GM23338 (cell line): Measurements from ENCODE around the gene DSE. TPM values are rescaled to one million over a fixed set of nuclear protein-coding genes. Genes with fewer than 3 reads are reported as not detected.
A peak's percentile ranks its signal among the peaks of the same experiment; 100 is the strongest.

ENCODE experiments used
- ATAC-seq: fragments of 200-7000 bp; cut with Tn5 transposase; 3 replicates; pipeline ENCODE4 v1.9.1; 2020
- DNase-seq: peaks from one replicate; pipeline ENCODE4 v3.0.0-alpha.2; 2015; ENCODE audit warnings: low spot score
- H2AFZ ChIP-seq: fragments of 200-600 bp; sonication (generic); 2 replicates; pipeline ENCODE4 v1.8.0; 2016; ENCODE audit warnings: antibody characterized with exemption, mild to moderate bottlenecking, moderate library complexity
- H3F3A ChIP-seq: fragments of 200-600 bp; sonication (generic); replicated peaks from 2 replicates; pipeline ENCODE4 v1.8.0; 2017; ENCODE audit warnings: antibody characterized with exemption, mixed run types, low read depth
- H3K27ac ChIP-seq: fragments of 200-600 bp; sonication (generic); 2 replicates; pipeline ENCODE4 v1.6.1; 2016; ENCODE audit warnings: low read depth
- H3K27me3 ChIP-seq: fragments of 200-600 bp; sonication (generic); 2 replicates; pipeline ENCODE4 v1.8.0; 2016; ENCODE audit warnings: mild to moderate bottlenecking, mixed run types, moderate library complexity; ENCODE audit not compliant: insufficient read depth
- H3K36me3 ChIP-seq: fragments of 200-600 bp; sonication (generic); 2 replicates; pipeline ENCODE4 v1.8.0; 2016; ENCODE audit warnings: mild to moderate bottlenecking; ENCODE audit not compliant: insufficient read depth
- H3K4me1 ChIP-seq: fragments of 200-600 bp; sonication (generic); 2 replicates; pipeline ENCODE4 v1.8.0; 2016; ENCODE audit warnings: mild to moderate bottlenecking, moderate library complexity; ENCODE audit not compliant: insufficient read depth
- H3K4me2 ChIP-seq: fragments of 200-600 bp; sonication (generic); 2 replicates; pipeline ENCODE4 v1.7.1; 2017; ENCODE audit warnings: mixed run types
- H3K4me3 ChIP-seq: fragments of 200-600 bp; sonication (generic); 2 replicates; pipeline ENCODE4 v1.6.1; 2016; ENCODE audit warnings: mixed run types
- H3K79me2 ChIP-seq: fragments of 200-600 bp; sonication (generic); replicated peaks from 2 replicates; pipeline ENCODE4 v1.8.0; 2017; ENCODE audit warnings: mild to moderate bottlenecking; ENCODE audit not compliant: insufficient read depth
- H3K9me2 ChIP-seq: fragments of 200-600 bp; sonication (generic); 2 replicates; pipeline ENCODE4 v1.8.0; 2017; ENCODE audit not compliant: insufficient read depth
- H4K20me1 ChIP-seq: fragments of 200-600 bp; sonication (generic); replicated peaks from 2 replicates; pipeline ENCODE4 v1.8.0; 2017; ENCODE audit warnings: mild to moderate bottlenecking; ENCODE audit not compliant: insufficient read depth
- H3K27ac Mint-ChIP-seq: 2 replicates; pipeline ENCODE4 v1.8.0; 2020; ENCODE audit warnings: inconsistent platforms, mild to moderate bottlenecking, moderate library complexity, mixed read lengths
- H3K27me3 Mint-ChIP-seq: 3 replicates; pipeline ENCODE4 v1.8.0; 2022; ENCODE audit warnings: low read depth, mild to moderate bottlenecking, moderate library complexity, mixed read lengths, inconsistent platforms; ENCODE audit not compliant: insufficient read depth, poor library complexity
- H3K36me3 Mint-ChIP-seq: 3 replicates; pipeline ENCODE4 v1.8.0; 2021; ENCODE audit warnings: low read depth, mild to moderate bottlenecking, inconsistent platforms, moderate library complexity, mixed read lengths
- H3K4me1 Mint-ChIP-seq: 3 replicates; pipeline ENCODE4 v1.8.0; 2020; ENCODE audit warnings: mild to moderate bottlenecking, inconsistent platforms, mixed read lengths
- H3K4me3 Mint-ChIP-seq: 3 replicates; pipeline ENCODE4 v1.8.0; 2021; ENCODE audit warnings: moderate library complexity, mild to moderate bottlenecking, inconsistent platforms, mixed read lengths
- H3K9me3 Mint-ChIP-seq: 3 replicates; pipeline ENCODE4 v1.8.0; 2020; ENCODE audit warnings: moderate library complexity, mild to moderate bottlenecking, inconsistent platforms, mixed read lengths
- CREB1 ChIP-seq: fragments of 250-450 bp; sonication (Bioruptor Pico); IDR thresholded peaks from 2 replicates; pipeline ENCODE4 v1.5.0; 2020; ENCODE audit warnings: low read depth, mild to moderate bottlenecking, moderate library complexity
- CTCF ChIP-seq, 2 experiments: fragments of 200-600 bp in 1 of 2; sonication (generic) in 1 of 2; conservative IDR thresholded peaks; 2 replicates each; pipeline versions ENCODE4 v1.5.1 to v1.6.1; 2016 to 2017; ENCODE audit warnings: antibody characterized with exemption in 2 of 2, low read depth in 2 of 2, mild to moderate bottlenecking in 2 of 2, moderate library complexity in 1 of 2
- EZH2 ChIP-seq: fragments of 200-600 bp; sonication (generic); IDR thresholded peaks from one replicate; pipeline ENCODE4 v1.8.0; 2017; ENCODE audit warnings: antibody characterized with exemption, mild to moderate bottlenecking, low read depth; ENCODE audit not compliant: unreplicated experiment
- EZH2phosphoT487 ChIP-seq: fragments of 200-600 bp; sonication (generic); IDR thresholded peaks from one replicate; pipeline ENCODE4 v1.8.1; 2018; ENCODE audit warnings: antibody characterized with exemption; ENCODE audit not compliant: unreplicated experiment
- JUNB ChIP-seq: IDR thresholded peaks from one replicate; pipeline ENCODE4 v1.6.1; 2016; ENCODE audit warnings: antibody characterized with exemption; ENCODE audit not compliant: unreplicated experiment
- NANOG ChIP-seq: IDR thresholded peaks from 2 replicates; pipeline ENCODE4 v1.6.1; 2016; ENCODE audit warnings: antibody characterized with exemption, borderline replicate concordance
- POLR2AphosphoS5 ChIP-seq: IDR thresholded peaks from 2 replicates; pipeline ENCODE4 v1.6.1; 2016; ENCODE audit warnings: antibody characterized with exemption, low read depth
- STAT1 ChIP-seq: IDR thresholded peaks from one replicate; pipeline ENCODE4 v1.6.1; 2016; ENCODE audit warnings: antibody characterized with exemption; ENCODE audit not compliant: unreplicated experiment
- ZNF114 ChIP-seq: fragments of 250-450 bp; sonication (Bioruptor Pico); IDR thresholded peaks from 2 replicates; pipeline ENCODE4 v1.5.0; 2020; ENCODE audit warnings: mild to moderate bottlenecking, moderate library complexity
- ZNF331 ChIP-seq: fragments of 250-450 bp; sonication (Bioruptor Pico); IDR thresholded peaks from 2 replicates; pipeline ENCODE4 v1.5.0; 2020; ENCODE audit warnings: low read depth, mild to moderate bottlenecking, moderate library complexity
- polyA plus RNA-seq: library from polyadenylated mRNA; unstranded; fragments of >200 nt; fragmentation: Nextera tagmentation; extraction: Ambion mirVana; gene quantifications from 2 replicates; pipeline ENCODE4 v1.2.1, GENCODE V29; 2016
- total RNA-seq: library from RNA; depleted of rRNA; stranded (reverse); fragments of >200 nt; shearing (Covaris generic); gene quantifications from 2 replicates; pipeline ENCODE4 v1.2.3, GENCODE V29; 2014
- TF ChIP-seq, protein P1 (sequence below): IDR thresholded peaks from one replicate; pipeline ENCODE4 v1.6.1; 2018; ENCODE audit warnings: antibody characterized with exemption; ENCODE audit not compliant: unreplicated experiment
- TF ChIP-seq, protein P2 (sequence below): IDR thresholded peaks from 2 replicates; pipeline ENCODE4 v1.6.1; 2016; ENCODE audit warnings: antibody characterized with exemption

Gene DSE
- total and polyA plus RNA-seq, 2 experiments from 2014 or later = 18.8 to 45.2 TPM

GRCh38 chr6:116422238-116422637 lies 51.5 kb downstream of the DSE start:
- Histone ChIP-seq H2AFZ (no peak overlapping the region), H4K20me1 (no peaks in the 10 kb centered on the region), H3K27ac (no peak overlapping the region), H3K4me1 (peaks cover 22% of the 10 kb centered on the region), H3K9me2 (no peaks in the 10 kb centered on the region), H3K36me3 (no peaks in the 10 kb centered on the region), H3F3A (no peaks in the 10 kb centered on the region), H3K79me2 (peaks cover 24% of the 10 kb centered on the region), H3K4me3 (no peak overlapping the region), H3K27me3 (no peaks in the 10 kb centered on the region), H3K4me2 (no peak overlapping the region)
- Mint-ChIP-seq H3K4me3 (no peak overlapping the region), H3K9me3 (no peaks in the 10 kb centered on the region; the same call in 2 of the 3 replicates), H3K27me3 (no peaks in the 10 kb centered on the region), H3K27ac (no peak overlapping the region), H3K36me3 (peaks cover 16% of the 10 kb centered on the region; the same call in 2 of the 3 replicates), H3K4me1 (peaks cover 25% of the 10 kb centered on the region)
- DNase-seq (no peak), ATAC-seq (no peak)
- TF ChIP-seq ZNF331 (CRISPR knock-in tag) (no peak), STAT1 (no peak), EZH2phosphoT487 (no peak), ZNF114 (CRISPR knock-in tag) (no peak), NANOG (no peak)
- TF ChIP-seq, protein P1, sequence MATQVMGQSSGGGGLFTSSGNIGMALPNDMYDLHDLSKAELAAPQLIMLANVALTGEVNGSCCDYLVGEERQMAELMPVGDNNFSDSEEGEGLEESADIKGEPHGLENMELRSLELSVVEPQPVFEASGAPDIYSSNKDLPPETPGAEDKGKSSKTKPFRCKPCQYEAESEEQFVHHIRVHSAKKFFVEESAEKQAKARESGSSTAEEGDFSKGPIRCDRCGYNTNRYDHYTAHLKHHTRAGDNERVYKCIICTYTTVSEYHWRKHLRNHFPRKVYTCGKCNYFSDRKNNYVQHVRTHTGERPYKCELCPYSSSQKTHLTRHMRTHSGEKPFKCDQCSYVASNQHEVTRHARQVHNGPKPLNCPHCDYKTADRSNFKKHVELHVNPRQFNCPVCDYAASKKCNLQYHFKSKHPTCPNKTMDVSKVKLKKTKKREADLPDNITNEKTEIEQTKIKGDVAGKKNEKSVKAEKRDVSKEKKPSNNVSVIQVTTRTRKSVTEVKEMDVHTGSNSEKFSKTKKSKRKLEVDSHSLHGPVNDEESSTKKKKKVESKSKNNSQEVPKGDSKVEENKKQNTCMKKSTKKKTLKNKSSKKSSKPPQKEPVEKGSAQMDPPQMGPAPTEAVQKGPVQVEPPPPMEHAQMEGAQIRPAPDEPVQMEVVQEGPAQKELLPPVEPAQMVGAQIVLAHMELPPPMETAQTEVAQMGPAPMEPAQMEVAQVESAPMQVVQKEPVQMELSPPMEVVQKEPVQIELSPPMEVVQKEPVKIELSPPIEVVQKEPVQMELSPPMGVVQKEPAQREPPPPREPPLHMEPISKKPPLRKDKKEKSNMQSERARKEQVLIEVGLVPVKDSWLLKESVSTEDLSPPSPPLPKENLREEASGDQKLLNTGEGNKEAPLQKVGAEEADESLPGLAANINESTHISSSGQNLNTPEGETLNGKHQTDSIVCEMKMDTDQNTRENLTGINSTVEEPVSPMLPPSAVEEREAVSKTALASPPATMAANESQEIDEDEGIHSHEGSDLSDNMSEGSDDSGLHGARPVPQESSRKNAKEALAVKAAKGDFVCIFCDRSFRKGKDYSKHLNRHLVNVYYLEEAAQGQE = no peak

DNA sequence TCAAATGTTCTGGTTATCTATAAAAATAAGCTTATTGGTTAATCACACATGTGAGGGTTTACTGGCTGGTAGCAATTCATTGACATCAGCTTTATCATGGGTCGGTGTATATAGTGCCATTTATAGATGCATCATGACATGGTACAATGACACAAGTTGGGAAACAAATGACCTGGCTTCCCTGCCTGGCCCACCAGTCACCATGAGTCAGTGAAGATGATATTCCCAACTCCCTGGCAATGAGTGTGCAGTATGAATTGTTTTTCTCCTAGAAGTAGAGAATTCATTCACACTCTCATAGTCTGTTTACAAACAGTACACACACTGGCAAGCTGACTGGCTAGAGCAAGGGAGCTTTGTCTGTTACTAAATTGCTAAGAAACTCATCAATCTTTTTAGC lies 53.3 kb downstream of the DSE start:
- no peak overlapping the region for H3K4me3 Mint-ChIP-seq
- no peaks in the 10 kb centered on the region for H3K27me3 Mint-ChIP-seq
- Histone ChIP-seq H2AFZ (no peak overlapping the region), H3K79me2 (peaks cover 14% of the 10 kb centered on the region; the same call in 1 of the 2 replicates), H4K20me1 (no peaks in the 10 kb centered on the region), H3K36me3 (no peaks in the 10 kb centered on the region), H3K4me3 (no peak overlapping the region), H3K27ac (no peak overlapping the region), H3K4me2 (no peak overlapping the region), H3K27me3 (no peaks in the 10 kb centered on the region), H3K4me1 (peaks cover 22% of the 10 kb centered on the region), H3K9me2 (no peaks in the 10 kb centered on the region), H3F3A (no peaks in the 10 kb centered on the region)
- ATAC-seq (no peak), DNase-seq (no peak)
- no peaks in the 10 kb centered on the region for H3K9me3 Mint-ChIP-seq
- H3K4me1 Mint-ChIP-seq = peaks cover 25% of the 10 kb centered on the region
- peaks cover 26% of the 10 kb centered on the region for H3K36me3 Mint-ChIP-seq
- H3K27ac Mint-ChIP-seq = 0 out of 2 replicates have a peak overlapping the region, but pooled peaks have one; percentile 9
- no peak for TF ChIP-seq EZH2phosphoT487
- TF ChIP-seq CTCF (conservative IDR thresholded peaks at IDR 0.05; ENCODE audit: low read depth in 2 of 2) = no peak
- no peak for TF ChIP-seq ZNF331 (CRISPR knock-in tag)
- no peak for TF ChIP-seq STAT1
- TF ChIP-seq EZH2 = no peak
- no peak for TF ChIP-seq NANOG
- TF ChIP-seq POLR2AphosphoS5 = no peak
- TF ChIP-seq ZNF114 (CRISPR knock-in tag) = no peak
- TF ChIP-seq, protein P2, sequence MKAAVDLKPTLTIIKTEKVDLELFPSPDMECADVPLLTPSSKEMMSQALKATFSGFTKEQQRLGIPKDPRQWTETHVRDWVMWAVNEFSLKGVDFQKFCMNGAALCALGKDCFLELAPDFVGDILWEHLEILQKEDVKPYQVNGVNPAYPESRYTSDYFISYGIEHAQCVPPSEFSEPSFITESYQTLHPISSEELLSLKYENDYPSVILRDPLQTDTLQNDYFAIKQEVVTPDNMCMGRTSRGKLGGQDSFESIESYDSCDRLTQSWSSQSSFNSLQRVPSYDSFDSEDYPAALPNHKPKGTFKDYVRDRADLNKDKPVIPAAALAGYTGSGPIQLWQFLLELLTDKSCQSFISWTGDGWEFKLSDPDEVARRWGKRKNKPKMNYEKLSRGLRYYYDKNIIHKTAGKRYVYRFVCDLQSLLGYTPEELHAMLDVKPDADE = no peak
- no peak for TF ChIP-seq JUNB
- no peak for TF ChIP-seq CREB1 (CRISPR knock-in tag)
- TF ChIP-seq, protein P1 = no peak
